GM23248 (cell line): ENCODE measurements around the gene AJAP1. TPM values are rescaled to one million over a fixed set of nuclear protein-coding genes. Genes with fewer than 3 reads are reported as not detected.

ENCODE experiments used
- DNase-seq: peaks from one replicate; pipeline ENCODE4 v3.0.0-alpha.2; 2015
- H2AFZ ChIP-seq: fragments of 200-600 bp; sonication (generic); 2 replicates; pipeline ENCODE4 v1.6.1; 2016; ENCODE audit warnings: antibody characterized with exemption
- H3F3A ChIP-seq: fragments of 200-600 bp; sonication (generic); 2 replicates; pipeline ENCODE4 v1.6.1; 2016; ENCODE audit warnings: mild to moderate bottlenecking, antibody characterized with exemption, mixed run types; ENCODE audit not compliant: insufficient read depth
- H3K27ac ChIP-seq: fragments of 200-600 bp; sonication (generic); 2 replicates; pipeline ENCODE4 v1.5.1; 2016; ENCODE audit warnings: mild to moderate bottlenecking
- H3K27me3 ChIP-seq: fragments of 200-600 bp; sonication (generic); replicated peaks from 2 replicates; pipeline ENCODE4 v1.6.1; 2016; ENCODE audit warnings: mild to moderate bottlenecking; ENCODE audit not compliant: insufficient read depth
- H3K36me3 ChIP-seq: fragments of 200-600 bp; sonication (generic); 2 replicates; pipeline ENCODE4 v1.6.1; 2016; ENCODE audit warnings: low read depth, mild to moderate bottlenecking
- H3K4me1 ChIP-seq: fragments of 200-600 bp; sonication (generic); 2 replicates; pipeline ENCODE4 v1.6.1; 2016; ENCODE audit warnings: mild to moderate bottlenecking; ENCODE audit not compliant: insufficient read depth
- H3K4me2 ChIP-seq: fragments of 200-600 bp; sonication (generic); one replicate; pipeline ENCODE4 v1.6.1; 2016; ENCODE audit warnings: mild to moderate bottlenecking; ENCODE audit not compliant: unreplicated experiment
- H3K4me3 ChIP-seq: fragments of 200-600 bp; sonication (generic); 2 replicates; pipeline ENCODE4 v1.5.1; 2016; ENCODE audit warnings: mild to moderate bottlenecking
- H3K79me2 ChIP-seq: fragments of 200-600 bp; sonication (generic); 2 replicates; pipeline ENCODE4 v1.6.1; 2016; ENCODE audit warnings: mild to moderate bottlenecking; ENCODE audit not compliant: insufficient read depth
- H3K9ac ChIP-seq: fragments of 200-600 bp; sonication (generic); 2 replicates; pipeline ENCODE4 v1.6.1; 2016; ENCODE audit warnings: mild to moderate bottlenecking
- H3K9me2 ChIP-seq: fragments of 200-600 bp; sonication (generic); 2 replicates; pipeline ENCODE4 v1.6.1; 2016; ENCODE audit warnings: mixed run types, mild to moderate bottlenecking, moderate library complexity; ENCODE audit not compliant: insufficient read depth
- H3K9me3 ChIP-seq: fragments of 200-600 bp; sonication (generic); one replicate; pipeline ENCODE4 v1.6.1; 2017; ENCODE audit warnings: low read depth
- H4K20me1 ChIP-seq: fragments of 200-600 bp; sonication (generic); 2 replicates; pipeline ENCODE4 v1.6.0; 2016; ENCODE audit not compliant: insufficient read depth
- EZH2 ChIP-seq: fragments of 200-600 bp; sonication (generic); IDR thresholded peaks from 2 replicates; pipeline ENCODE4 v1.6.1; 2018; ENCODE audit warnings: antibody characterized with exemption, mild to moderate bottlenecking; ENCODE audit not compliant: insufficient read depth, poor library complexity, severe bottlenecking
- EZH2phosphoT487 ChIP-seq: fragments of 200-600 bp; sonication (generic); IDR thresholded peaks from 2 replicates; pipeline ENCODE4 v1.6.1; 2018; ENCODE audit warnings: antibody characterized with exemption, moderate library complexity, mild to moderate bottlenecking, low read depth; ENCODE audit not compliant: insufficient read depth
- WGBS, 2 experiments: methylation state at CpG; one replicate each; pipeline ENCODE4 v1.1.6; 2015 to 2017; ENCODE audit warnings: low lambda C conversion rate in 2 of 2, low coverage in 1 of 2; ENCODE audit errors: missing lambda C conversion rate in 2 of 2; 5-methylcytosine and 5-hydroxymethylcytosine counted together
- in situ Hi-C: fragments of 300-500 bp; cut with MboI; formaldehyde crosslinking; loops from 2 replicates; pipeline ENCODE4 v1.15.0; 2020
- polyA plus RNA-seq: library from polyadenylated mRNA; unstranded; fragments of >200 nt; fragmentation: Nextera tagmentation; extraction: Ambion mirVana; gene quantifications from 2 replicates; pipeline ENCODE4 v1.2.1, GENCODE V29; 2016
- total RNA-seq: library from RNA; depleted of rRNA; stranded (reverse); fragments of >200 nt; shearing (Covaris generic); gene quantifications from 2 replicates; pipeline ENCODE4 v1.2.3, GENCODE V29; 2014

AJAP1 gene
- total and polyA plus RNA-seq, 2 experiments from 2014 or later, result 0.03 to 0.86 TPM

DNA sequence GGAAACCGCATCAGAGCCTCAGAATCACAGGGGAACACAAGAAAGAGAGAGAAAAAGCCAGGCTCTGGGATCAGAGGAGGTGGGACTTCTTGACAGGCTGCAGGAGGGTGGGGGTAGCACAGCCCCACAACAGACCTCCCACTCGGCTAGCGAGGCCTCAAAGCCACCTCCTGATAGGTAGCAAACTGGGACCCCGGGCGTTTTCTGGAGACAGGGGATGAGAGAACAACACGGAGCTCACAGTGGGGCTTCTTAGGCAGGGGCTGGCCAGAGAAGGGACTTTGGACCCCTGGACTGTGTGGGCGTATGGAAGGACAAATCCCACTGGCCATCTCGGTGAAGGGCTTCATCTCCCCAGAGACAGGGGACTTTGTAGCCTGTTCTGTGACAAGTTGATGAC is 116.3 kb downstream of the AJAP1 start:
- no peaks in the 10 kb centered on the region for H3K9me3 ChIP-seq
- WGBS, 2 experiments, result 14 to 16% methylated on average over 8 of the region's 8 CpGs
- in situ Hi-C loops, result no loop called here

DNA sequence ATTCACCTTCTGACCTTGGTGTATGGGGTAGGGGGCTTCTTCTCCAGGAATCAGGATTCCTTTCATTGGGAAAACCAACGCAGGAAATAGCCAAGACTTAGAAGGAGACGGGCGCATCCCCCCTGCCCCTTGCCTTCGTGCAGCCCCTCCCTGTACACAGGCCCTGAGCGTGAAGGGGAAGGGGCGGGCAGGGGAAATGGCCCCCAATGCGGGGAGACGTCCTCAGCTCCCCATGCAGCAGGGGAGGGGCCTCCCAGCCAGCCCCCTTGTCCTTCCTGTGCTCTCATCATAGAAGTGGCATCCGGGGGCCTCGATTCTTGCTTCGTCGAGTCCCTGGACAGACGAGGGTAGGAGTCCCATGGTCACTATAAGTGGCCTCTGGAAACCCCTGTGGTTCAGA is 116.9 kb downstream of the AJAP1 start:
- in situ Hi-C loops, result no loop called here
- Histone ChIP-seq H3K4me2 (no peak overlapping the region), H3K4me1 (no peaks in the 10 kb centered on the region), H3F3A (no peaks in the 10 kb centered on the region), H3K4me3 (no peak overlapping the region), H3K27ac (no peak overlapping the region), H3K9me2 (no peaks in the 10 kb centered on the region), H3K9me3 (no peaks in the 10 kb centered on the region), H3K79me2 (no peaks in the 10 kb centered on the region), H2AFZ (no peak overlapping the region), H3K27me3 (no peaks in the 10 kb centered on the region), H4K20me1 (no peaks in the 10 kb centered on the region), H3K9ac (no peak overlapping the region), H3K36me3 (no peaks in the 10 kb centered on the region)
- DNase-seq, result no peak
- WGBS, 2 experiments, result 49 to 55% methylated on average over 7 to 13 of the region's 13 CpGs
- no peak for TF ChIP-seq EZH2phosphoT487
- no peak for TF ChIP-seq EZH2

More for the DNA sequence above, 116.3 kb downstream of the AJAP1 start:
- no peaks in the 10 kb centered on the region for H3K79me2 ChIP-seq
- no peak for DNase-seq
- no peaks in the 10 kb centered on the region for H4K20me1 ChIP-seq
- no peaks in the 10 kb centered on the region for H3K4me1 ChIP-seq
- H2AFZ ChIP-seq, result no peak overlapping the region
- H3K4me3 ChIP-seq, result no peak overlapping the region
- no peaks in the 10 kb centered on the region for H3K9me2 ChIP-seq
- TF ChIP-seq EZH2, result no peak
- TF ChIP-seq EZH2phosphoT487, result no peak
- H3F3A ChIP-seq, result no peaks in the 10 kb centered on the region
- no peaks in the 10 kb centered on the region for H3K27me3 ChIP-seq
- H3K36me3 ChIP-seq, result no peaks in the 10 kb centered on the region
- H3K9ac ChIP-seq, result no peak overlapping the region
- no peak overlapping the region for H3K4me2 ChIP-seq
- no peak overlapping the region for H3K27ac ChIP-seq

DNA sequence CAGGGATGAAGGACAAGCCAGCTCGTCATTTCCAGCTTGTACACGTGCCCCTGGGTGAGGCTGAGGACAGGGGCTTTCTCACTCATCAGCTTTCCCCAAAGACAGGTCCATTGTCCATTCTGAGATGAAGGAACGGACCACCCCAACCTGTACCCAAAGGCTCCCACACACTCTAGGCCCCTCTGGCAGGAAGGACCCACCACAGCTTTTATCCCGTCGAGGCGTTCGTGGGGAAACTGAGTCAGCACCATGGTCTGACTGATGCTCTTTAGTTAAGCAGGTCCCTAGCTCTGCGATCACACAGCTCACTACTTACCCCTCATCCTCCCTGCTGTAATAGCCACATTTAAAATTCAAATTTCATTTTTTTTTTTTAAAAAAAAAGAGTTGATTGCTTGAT is 117.3 kb downstream of the AJAP1 start:
- Histone ChIP-seq H2AFZ (no peak overlapping the region), H3K27me3 (no peaks in the 10 kb centered on the region), H4K20me1 (no peaks in the 10 kb centered on the region), H3K9ac (no peak overlapping the region), H3K9me3 (no peaks in the 10 kb centered on the region), H3K27ac (no peak overlapping the region), H3F3A (no peaks in the 10 kb centered on the region), H3K4me1 (no peaks in the 10 kb centered on the region), H3K4me2 (no peak overlapping the region), H3K79me2 (no peaks in the 10 kb centered on the region), H3K9me2 (no peaks in the 10 kb centered on the region), H3K36me3 (no peaks in the 10 kb centered on the region), H3K4me3 (no peak overlapping the region)
- WGBS, 2 experiments, result 50 to 56% methylated on average over 8 of the region's 8 CpGs
- no peak for TF ChIP-seq EZH2
- in situ Hi-C loops, result no loop called here
- no peak for DNase-seq

DNA sequence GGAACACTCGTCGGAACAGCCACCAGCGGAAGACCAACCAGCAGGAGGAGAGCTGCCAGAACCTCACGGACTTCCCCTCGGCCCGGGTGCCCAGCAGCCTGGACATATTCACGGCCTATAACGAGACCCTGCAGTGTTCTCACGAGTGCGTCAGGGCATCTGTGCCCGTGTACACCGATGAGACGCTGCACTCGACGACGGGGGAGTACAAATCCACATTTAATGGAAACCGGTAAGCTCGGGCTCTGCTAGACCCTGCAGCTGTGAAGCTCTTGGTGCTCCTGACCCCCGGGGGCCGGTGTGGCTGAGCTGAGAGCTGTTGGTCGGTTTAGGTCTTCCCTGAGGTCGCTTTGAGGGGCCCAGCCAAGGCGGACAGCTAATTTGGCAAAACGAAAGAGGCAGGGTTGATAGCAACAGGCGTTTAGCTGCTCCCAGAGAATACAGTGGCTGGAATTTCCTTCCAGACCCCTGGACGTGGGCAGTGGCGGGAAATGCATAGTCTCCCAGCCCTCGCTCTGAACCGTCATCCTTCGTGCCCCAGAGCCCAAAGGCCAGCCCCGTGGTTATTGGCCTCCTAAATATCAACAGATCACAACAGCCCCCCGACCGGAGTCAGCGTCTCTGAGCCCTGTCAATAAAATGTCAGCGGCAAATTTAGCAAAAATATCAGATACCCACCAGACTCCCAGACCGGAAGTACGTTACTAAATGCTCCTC is 118.0 kb downstream of the AJAP1 start:
- no peak for DNase-seq
- H3F3A ChIP-seq, result no peaks in the 10 kb centered on the region
- no peaks in the 10 kb centered on the region for H3K4me1 ChIP-seq
- no peak overlapping the region for H3K9ac ChIP-seq
- WGBS, 2 experiments, result 54 to 58% methylated on average over 36 to 37 of the region's 37 CpGs
- no peaks in the 10 kb centered on the region for H3K9me3 ChIP-seq
- H4K20me1 ChIP-seq, result no peaks in the 10 kb centered on the region
- no peak overlapping the region for H3K4me3 ChIP-seq
- TF ChIP-seq EZH2phosphoT487, result no peak
- TF ChIP-seq EZH2, result no peak
- in situ Hi-C loops, result no loop called here
- H3K27me3 ChIP-seq, result no peaks in the 10 kb centered on the region
- no peak overlapping the region for H3K27ac ChIP-seq
- no peaks in the 10 kb centered on the region for H3K79me2 ChIP-seq
- no peaks in the 10 kb centered on the region for H3K9me2 ChIP-seq
- H3K36me3 ChIP-seq, result no peaks in the 10 kb centered on the region
- no peak overlapping the region for H2AFZ ChIP-seq
- no peak overlapping the region for H3K4me2 ChIP-seq
